ENCODE results near the gene CPE. TPM values are rescaled to one million over a fixed set of nuclear protein-coding genes. Genes with fewer than 3 reads are reported as not detected.

Gene CPE
- total and polyA plus RNA-seq, 2 experiments from 2014 or later: 53.9 to 77.9 TPM

DNA sequence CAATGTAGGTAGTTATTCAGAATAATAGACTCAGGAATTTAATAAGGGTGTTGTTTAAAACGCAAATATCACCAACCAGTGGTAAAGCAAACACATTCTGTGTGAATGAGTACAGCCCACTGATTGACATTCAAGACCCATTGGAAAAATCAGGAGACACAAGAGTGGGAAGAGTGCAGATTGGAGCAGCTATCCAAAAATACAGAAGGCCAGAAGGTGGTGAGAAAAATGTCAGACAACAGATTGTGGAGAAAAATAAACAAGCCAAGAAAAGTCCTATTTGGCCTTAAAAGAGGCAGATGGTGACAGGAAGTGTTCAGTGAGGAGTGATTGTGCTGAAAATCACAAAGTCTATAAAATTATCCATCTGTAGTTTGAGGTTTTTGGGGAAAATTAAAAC lies 39.3 kb downstream of the CPE start:
- Histone ChIP-seq H3K9me2 (ENCODE audit: insufficient read depth) (no peaks in the 10 kb centered on the region), H3K9ac (no peak overlapping the region), H3K79me2 (ENCODE audit: insufficient read depth) (no peaks in the 10 kb centered on the region), H4K20me1 (ENCODE audit: insufficient read depth) (no peaks in the 10 kb centered on the region), H3K4me3 (no peak overlapping the region), H3K9me3 (ENCODE audit: low read depth) (no peaks in the 10 kb centered on the region), H3K4me2 (ENCODE audit: unreplicated experiment) (no peak overlapping the region), H3K27me3 (replicated peaks; ENCODE audit: insufficient read depth) (no peaks in the 10 kb centered on the region), H3K27ac (no peak overlapping the region), H3F3A (ENCODE audit: insufficient read depth) (no peaks in the 10 kb centered on the region), H3K36me3 (ENCODE audit: low read depth) (no peaks in the 10 kb centered on the region), H2AFZ (no peak overlapping the region), H3K4me1 (ENCODE audit: insufficient read depth) (no peaks in the 10 kb centered on the region)
- DNase-seq: no peak
- no peak for TF ChIP-seq EZH2phosphoT487 (IDR thresholded peaks at IDR 0.05; ENCODE audit: insufficient read depth, low read depth)
- no peak for TF ChIP-seq EZH2 (IDR thresholded peaks at IDR 0.05; ENCODE audit: insufficient read depth, poor library complexity, severe bottlenecking)
- 71 to 74% methylated on average over 1 of the region's 1 CpG for WGBS, 2 experiments (ENCODE audit: low coverage in 1 of 2, low lambda C conversion rate in 2 of 2, missing lambda C conversion rate in 2 of 2)
- in situ Hi-C loops (cut with MboI): no loop called here

DNA sequence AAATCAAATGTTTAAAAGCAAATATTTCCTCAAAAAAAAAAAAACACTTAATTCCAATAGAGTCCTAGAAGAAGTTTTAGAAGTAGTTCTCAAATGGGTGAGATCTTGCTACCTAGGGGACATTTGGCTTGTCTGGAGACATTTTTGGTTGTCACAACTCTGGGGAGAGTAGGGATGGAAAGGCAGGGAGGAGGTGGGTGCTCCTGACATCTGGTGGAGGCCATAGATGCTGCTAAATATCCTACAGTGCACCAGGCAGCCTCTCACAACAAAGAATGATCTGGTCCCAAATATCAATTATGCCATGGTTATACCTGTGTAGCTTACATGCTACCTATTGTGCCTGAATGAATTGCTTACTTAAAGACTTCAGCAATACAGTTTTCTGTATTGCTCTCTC lies 46.8 kb downstream of the CPE start:
- Histone ChIP-seq H3K36me3 (ENCODE audit: low read depth) (no peaks in the 10 kb centered on the region), H3F3A (ENCODE audit: insufficient read depth) (no peaks in the 10 kb centered on the region), H3K9me2 (ENCODE audit: insufficient read depth) (no peaks in the 10 kb centered on the region), H3K27ac (no peak overlapping the region), H3K4me3 (no peak overlapping the region), H4K20me1 (ENCODE audit: insufficient read depth) (no peaks in the 10 kb centered on the region), H3K4me2 (ENCODE audit: unreplicated experiment) (no peak overlapping the region), H3K4me1 (ENCODE audit: insufficient read depth) (no peaks in the 10 kb centered on the region), H3K9me3 (ENCODE audit: low read depth) (no peaks in the 10 kb centered on the region), H2AFZ (no peak overlapping the region), H3K9ac (no peak overlapping the region), H3K79me2 (ENCODE audit: insufficient read depth) (no peaks in the 10 kb centered on the region), H3K27me3 (replicated peaks; ENCODE audit: insufficient read depth) (no peaks in the 10 kb centered on the region)
- DNase-seq: no peak
- TF ChIP-seq EZH2 (IDR thresholded peaks at IDR 0.05; ENCODE audit: insufficient read depth, poor library complexity, severe bottlenecking) (no peak), EZH2phosphoT487 (IDR thresholded peaks at IDR 0.05; ENCODE audit: insufficient read depth, low read depth) (no peak)
- in situ Hi-C loops (cut with MboI): no loop called here

DNA sequence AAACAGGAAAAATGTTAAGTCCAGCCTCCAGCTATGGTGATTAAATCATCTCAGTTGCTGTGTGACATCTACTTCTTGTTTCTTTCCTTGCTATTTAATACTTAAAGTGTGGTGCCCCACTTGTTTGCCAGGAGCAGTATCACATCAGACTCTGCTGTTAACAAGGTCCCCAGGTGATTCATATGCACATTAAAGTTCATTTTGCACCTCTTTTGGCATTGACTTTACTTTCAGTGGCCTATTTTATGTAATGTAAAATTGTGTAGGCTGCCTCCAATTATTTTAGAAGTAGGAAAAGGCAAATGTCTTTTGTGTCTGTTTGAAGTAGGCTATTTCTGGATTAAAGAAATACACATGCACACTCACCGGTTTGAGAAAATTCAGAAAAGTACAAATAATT lies 47.5 kb downstream of the CPE start:
- no peaks in the 10 kb centered on the region for H3K9me2 ChIP-seq (ENCODE audit: insufficient read depth)
- no peaks in the 10 kb centered on the region for H3K9me3 ChIP-seq (ENCODE audit: low read depth)
- no peaks in the 10 kb centered on the region for H3K27me3 ChIP-seq (replicated peaks; ENCODE audit: insufficient read depth)
- no peak overlapping the region for H2AFZ ChIP-seq
- no peak overlapping the region for H3K4me2 ChIP-seq (ENCODE audit: unreplicated experiment)
- in situ Hi-C loops (cut with MboI): no loop called here
- no peaks in the 10 kb centered on the region for H3K36me3 ChIP-seq (ENCODE audit: low read depth)
- TF ChIP-seq EZH2 (IDR thresholded peaks at IDR 0.05; ENCODE audit: insufficient read depth, poor library complexity, severe bottlenecking) (no peak), EZH2phosphoT487 (IDR thresholded peaks at IDR 0.05; ENCODE audit: insufficient read depth, low read depth) (no peak)
- 25 to 47% methylated on average over 1 of the region's 1 CpG for WGBS, 2 experiments (ENCODE audit: low coverage in 1 of 2, low lambda C conversion rate in 2 of 2, missing lambda C conversion rate in 2 of 2)
- DNase-seq: no peak
- no peaks in the 10 kb centered on the region for H3F3A ChIP-seq (ENCODE audit: insufficient read depth)
- H3K4me3 ChIP-seq: no peak overlapping the region
- no peaks in the 10 kb centered on the region for H4K20me1 ChIP-seq (ENCODE audit: insufficient read depth)
- H3K79me2 ChIP-seq (ENCODE audit: insufficient read depth): no peaks in the 10 kb centered on the region
- no peaks in the 10 kb centered on the region for H3K4me1 ChIP-seq (ENCODE audit: insufficient read depth)
- no peak overlapping the region for H3K27ac ChIP-seq
- H3K9ac ChIP-seq: no peak overlapping the region

DNA sequence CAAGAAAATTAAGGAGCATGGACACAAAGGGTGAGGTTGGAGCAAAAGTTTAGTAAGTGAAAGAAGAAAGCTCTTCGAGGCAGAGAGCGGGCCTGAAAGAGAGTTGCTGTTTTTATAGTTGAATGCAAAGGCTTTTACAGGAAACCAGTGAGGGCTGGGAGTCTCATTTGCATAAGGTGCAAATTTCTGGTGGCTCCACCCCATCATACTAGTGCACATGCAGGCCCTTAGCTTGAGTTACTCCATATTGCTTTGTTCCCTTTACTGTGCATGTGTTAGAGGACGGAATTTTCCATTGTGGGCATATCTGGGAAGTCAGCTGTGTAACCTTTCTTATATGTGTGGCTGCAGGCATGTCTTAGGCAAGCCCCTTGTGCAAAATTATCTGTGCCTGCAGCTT lies 48.0 kb downstream of the CPE start:
- Histone ChIP-seq H4K20me1 (ENCODE audit: insufficient read depth) (no peaks in the 10 kb centered on the region), H3K4me1 (ENCODE audit: insufficient read depth) (no peaks in the 10 kb centered on the region), H3F3A (ENCODE audit: insufficient read depth) (no peaks in the 10 kb centered on the region), H2AFZ (no peak overlapping the region), H3K79me2 (ENCODE audit: insufficient read depth) (no peaks in the 10 kb centered on the region), H3K4me2 (ENCODE audit: unreplicated experiment) (no peak overlapping the region), H3K9me3 (ENCODE audit: low read depth) (no peaks in the 10 kb centered on the region), H3K4me3 (no peak overlapping the region), H3K9me2 (ENCODE audit: insufficient read depth) (no peaks in the 10 kb centered on the region), H3K36me3 (ENCODE audit: low read depth) (no peaks in the 10 kb centered on the region), H3K27ac (no peak overlapping the region), H3K27me3 (replicated peaks; ENCODE audit: insufficient read depth) (no peaks in the 10 kb centered on the region), H3K9ac (no peak overlapping the region)
- 59 to 63% methylated on average over 3 of the region's 3 CpGs for WGBS, 2 experiments (ENCODE audit: low coverage in 1 of 2, low lambda C conversion rate in 2 of 2, missing lambda C conversion rate in 2 of 2)
- in situ Hi-C loops (cut with MboI): no loop called here
- no peak for TF ChIP-seq EZH2phosphoT487 (IDR thresholded peaks at IDR 0.05; ENCODE audit: insufficient read depth, low read depth)
- no peak for DNase-seq

DNA sequence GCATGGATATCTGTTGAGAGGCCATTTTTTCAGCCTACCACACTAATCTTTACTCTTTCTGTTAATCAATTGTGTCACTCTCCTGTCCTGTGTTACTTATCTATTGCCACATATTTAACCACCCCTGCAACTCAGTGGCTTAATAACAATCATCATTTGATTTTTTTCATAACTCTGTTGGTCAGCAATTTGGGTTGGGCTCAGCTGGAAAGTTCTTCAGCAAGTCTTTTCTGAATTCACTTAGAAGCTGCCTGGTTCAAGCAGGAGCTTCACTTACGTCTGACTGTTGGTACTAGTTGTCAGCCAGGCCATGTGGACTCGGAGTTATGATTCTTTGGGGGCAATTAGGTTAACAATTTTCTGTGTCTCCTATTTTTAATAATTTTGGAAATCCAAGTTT lies 50.1 kb downstream of the CPE start:
- in situ Hi-C loops (cut with MboI): no loop called here
- Histone ChIP-seq H3K4me3 (no peak overlapping the region), H4K20me1 (ENCODE audit: insufficient read depth) (no peaks in the 10 kb centered on the region), H3K27ac (no peak overlapping the region), H2AFZ (no peak overlapping the region), H3K27me3 (replicated peaks; ENCODE audit: insufficient read depth) (no peaks in the 10 kb centered on the region), H3K79me2 (ENCODE audit: insufficient read depth) (no peaks in the 10 kb centered on the region), H3K4me1 (ENCODE audit: insufficient read depth) (no peaks in the 10 kb centered on the region), H3K9me2 (ENCODE audit: insufficient read depth) (no peaks in the 10 kb centered on the region), H3K9me3 (ENCODE audit: low read depth) (no peaks in the 10 kb centered on the region), H3K9ac (no peak overlapping the region), H3K4me2 (ENCODE audit: unreplicated experiment) (no peak overlapping the region), H3F3A (ENCODE audit: insufficient read depth) (no peaks in the 10 kb centered on the region), H3K36me3 (ENCODE audit: low read depth) (no peaks in the 10 kb centered on the region)
- no peak for DNase-seq
- TF ChIP-seq EZH2phosphoT487 (IDR thresholded peaks at IDR 0.05; ENCODE audit: insufficient read depth, low read depth) (no peak), EZH2 (IDR thresholded peaks at IDR 0.05; ENCODE audit: insufficient read depth, poor library complexity, severe bottlenecking) (no peak)
- 54 to 57% methylated on average over 2 of the region's 2 CpGs for WGBS, 2 experiments (ENCODE audit: low coverage in 1 of 2, low lambda C conversion rate in 2 of 2, missing lambda C conversion rate in 2 of 2)

Measured in GM23248 (cell line).